GM12864 (cell line): ENCODE data around the gene SLC23A2.
"Not testable (repeated sequence)": the region's sequence is repeated elsewhere in the genome, so short reads cannot be mapped to it uniquely, and the experiment has no call there.

Experiments used
- DNase-seq: peaks from one replicate; pipeline ENCODE4 v3.0.0-alpha.2; 2011; ENCODE audit warnings: low read depth
- H3K4me3 ChIP-seq: 2 replicates; pipeline ENCODE4 v1.5.1; 2011; ENCODE audit warnings: mild to moderate bottlenecking, low read depth, low read length, control low read depth
- CTCF ChIP-seq: IDR thresholded peaks from 2 replicates; pipeline ENCODE4 v1.5.1; 2011; ENCODE audit warnings: low read depth, mild to moderate bottlenecking, moderate library complexity, low read length, control low read depth, inconsistent platforms; ENCODE audit errors: missing control alignments

SLC23A2 gene

DNA sequence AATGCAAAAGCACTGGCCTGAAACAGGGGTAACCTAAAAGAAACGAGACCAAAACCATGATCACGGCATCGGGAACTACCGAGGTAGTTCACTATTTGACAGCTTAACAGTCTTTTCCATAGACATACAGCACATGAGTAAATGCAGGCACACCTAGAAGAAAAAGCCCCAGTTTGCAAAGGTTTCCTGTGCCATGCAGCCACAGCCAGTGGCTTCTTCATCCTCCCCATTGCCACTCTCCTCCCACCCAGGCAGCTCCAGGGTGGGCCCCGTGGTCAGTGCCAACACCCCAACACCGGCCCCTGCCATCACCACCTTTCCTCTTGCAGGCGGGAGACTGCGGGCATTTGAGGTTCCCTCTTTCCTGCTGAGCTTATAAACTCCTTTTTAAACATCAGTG is 115.4 kb downstream of the SLC23A2 start:
- no peak for DNase-seq
- H3K4me3 ChIP-seq = no peak overlapping the region
- TF ChIP-seq CTCF = no peak

GRCh38 chr20:4883546-4883945 is 117.8 kb downstream of the SLC23A2 start:
- H3K4me3 ChIP-seq = no peak overlapping the region
- DNase-seq = no peak
- TF ChIP-seq CTCF = no peak

DNA sequence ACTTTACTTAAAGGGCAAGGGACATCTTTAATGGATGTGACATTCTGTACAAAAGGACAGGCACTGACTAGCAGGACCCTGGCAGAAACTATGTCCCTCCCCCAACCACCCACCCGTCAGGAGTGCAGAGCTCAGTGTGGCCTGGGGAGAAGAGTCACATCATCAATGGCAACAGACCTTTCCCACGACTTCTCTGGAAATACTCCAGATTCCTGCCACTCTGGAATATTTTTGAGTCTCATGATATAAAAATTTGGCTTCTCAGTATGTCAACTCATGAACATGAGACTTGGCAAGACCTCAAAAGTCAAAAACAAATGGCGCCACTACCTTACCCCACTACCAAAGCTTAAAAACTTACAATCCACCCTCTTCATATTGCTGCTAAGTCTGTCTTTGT is 118.3 kb downstream of the SLC23A2 start:
- no peak for DNase-seq
- TF ChIP-seq CTCF = no peak
- no peak overlapping the region for H3K4me3 ChIP-seq

DNA sequence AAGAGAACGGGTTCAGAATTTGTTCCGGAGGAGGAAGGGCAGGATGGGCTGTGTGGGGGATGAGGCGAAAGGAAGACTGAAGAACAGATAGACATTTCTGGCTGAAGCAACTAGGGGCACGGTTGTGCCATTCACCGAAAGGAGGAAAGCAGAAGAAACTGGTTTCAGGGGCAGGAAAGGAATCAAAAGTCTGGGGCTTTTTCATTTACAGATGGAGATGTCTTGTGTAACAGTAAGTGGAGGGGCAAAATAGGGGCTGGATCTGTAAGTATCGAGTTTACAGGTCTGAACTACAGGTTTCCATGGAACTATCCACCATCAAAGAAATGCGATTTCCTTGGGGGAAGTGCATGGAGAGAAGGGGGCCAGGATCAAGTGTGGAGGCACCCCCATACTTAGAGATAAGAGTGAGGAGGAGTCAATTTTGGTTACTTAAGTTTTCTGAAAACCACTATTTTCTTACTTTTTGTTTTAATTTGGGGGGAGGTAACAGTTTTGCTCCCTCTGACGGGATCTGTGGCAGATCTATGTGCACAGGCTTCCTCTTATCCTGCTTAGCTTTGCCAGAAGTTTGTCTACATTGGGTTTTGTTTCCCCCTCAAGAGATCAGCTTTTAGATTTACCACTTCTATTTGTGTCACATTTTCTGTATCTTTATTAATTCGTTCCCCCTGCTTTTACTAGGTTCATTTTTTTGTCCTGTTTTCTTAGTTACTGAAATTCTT is 120.1 kb downstream of the SLC23A2 start:
- no peak for TF ChIP-seq CTCF
- DNase-seq = no peak
- H3K4me3 ChIP-seq = no peak overlapping the region

GRCh38 chr20:4880051-4880450 is 121.3 kb downstream of the SLC23A2 start:
- no peak for TF ChIP-seq CTCF
- H3K4me3 ChIP-seq = no peak overlapping the region
- no peak for DNase-seq

GRCh38 chr20:4878099-4878498 is 123.2 kb downstream of the SLC23A2 start:
- DNase-seq, H3K4me3 ChIP-seq: not testable (repeated sequence)

DNA sequence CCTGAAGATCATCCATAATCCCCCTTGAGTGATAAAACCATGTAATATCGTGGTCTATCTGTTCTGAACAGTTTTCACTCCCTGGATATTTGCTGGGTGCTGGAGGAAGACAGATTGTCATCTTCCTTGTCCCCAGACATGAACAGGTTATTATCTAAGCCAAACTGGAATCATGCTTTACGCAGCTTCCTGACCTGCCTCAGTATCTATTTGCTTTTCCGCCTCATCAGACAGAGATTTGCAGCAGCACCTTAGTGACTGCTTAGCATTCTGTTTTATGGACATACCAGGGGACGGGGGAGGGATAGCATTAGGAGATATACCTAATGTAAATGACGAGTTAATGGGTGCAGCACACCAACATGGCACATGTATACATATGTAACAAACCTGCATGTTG is 124.6 kb downstream of the SLC23A2 start:
- TF ChIP-seq CTCF = no peak
- DNase-seq = no peak

More for the DNA sequence above, 124.6 kb downstream of the SLC23A2 start:
- no peak overlapping the region for H3K4me3 ChIP-seq
